Uterus (tissue), 2 donors: Measurements from ENCODE around the gene SLC44A2.

ENCODE experiments used
- CTCF ChIP-seq, 4 experiments: fragments of 200-600 bp in 2 of 4; fragments of 450-650 bp in 2 of 4; sonication (generic) in 2 of 4; IDR thresholded peaks; one replicate each; pipeline ENCODE4 v1.5.1; 2016 to 2019; ENCODE audit warnings: antibody characterized with exemption in 4 of 4, mild to moderate bottlenecking in 2 of 4, moderate library complexity in 1 of 4
- POLR2A ChIP-seq, 2 donors: fragments of 450-650 bp; IDR thresholded peaks; one replicate each; pipeline ENCODE4 v1.6.1; 2016; ENCODE audit warnings: antibody characterized with exemption in 2 of 2, mild to moderate bottlenecking in 1 of 2, moderate library complexity in 1 of 2

- TF ChIP-seq CTCF (IDR thresholded peaks at IDR 0.05) (no peak), POLR2A (IDR thresholded peaks at IDR 0.05) (no peak)
Measured at GRCh38 chr19:10642473-10643171, 17.3 kb downstream of the SLC44A2 start.
